Activated T-helper 1 cell treated with anti-CD3 and anti-CD28 coated beads, Interleukin-2, amount 50 U/mL, for 16 hours (primary cell): ENCODE data around the gene FBXO36.
"Not testable (repeated sequence)": the region's sequence is repeated elsewhere in the genome, so short reads cannot be mapped to it uniquely, and the experiment has no call there.

ENCODE experiments used
- DNase-seq, 2 donors: peaks; one replicate each; pipeline ENCODE4 v3.0.0-alpha.2; 2020; ENCODE audit warnings: low read depth in 1 of 2, low spot score in 1 of 2

FBXO36 gene

GRCh38 chr2:229910832-229911412 lies 11.4 kb upstream of the FBXO36 start:
- DNase-seq, result no peak

GRCh38 chr2:229914171-229914570 lies 8.1 kb upstream of the FBXO36 start:
- DNase-seq, result no peak

- DNase-seq, result no peak
Measured at GRCh38 chr2:229917793-229918192, 4.5 kb upstream of the FBXO36 start.

- peak in 1 of 2 donors; percentile 8 for DNase-seq
Measured at GRCh38 chr2:229920011-229920641, 2.2 kb upstream of the FBXO36 start.

- DNase-seq, result peak; percentile 35 to 56
Measured at GRCh38 chr2:229921101-229921891, 1.0 kb upstream of the FBXO36 start.

GRCh38 chr2:229921892-229922448 lies 333 bp upstream of the FBXO36 start, which contains the start of gene TRIP12:
Gene TRIP12, minus strand, starts transcription at chr2:229922009. Its CDS starts 41,930 bp downstream, at chr2:229880079.
- peak; percentile 77 for DNase-seq

- DNase-seq, result not testable (repeated sequence)
Measured at GRCh38 chr2:229924541-229924940, 2.2 kb downstream of the FBXO36 start.

- no peak for DNase-seq
Measured at GRCh38 chr2:229925201-229925600, 2.9 kb downstream of the FBXO36 start.

GRCh38 chr2:229927817-229928321 lies 5.6 kb downstream of the FBXO36 start:
- no peak for DNase-seq

GRCh38 chr2:229930656-229931055 lies 8.4 kb downstream of the FBXO36 start:
- no peak for DNase-seq

- no peak for DNase-seq
Measured at GRCh38 chr2:229931241-229931640, 8.9 kb downstream of the FBXO36 start.

GRCh38 chr2:229937537-229937936 lies 15.2 kb downstream of the FBXO36 start:
- no peak for DNase-seq

- no peak for DNase-seq
Measured at GRCh38 chr2:229942671-229943070, 20.4 kb downstream of the FBXO36 start.

- DNase-seq, result no peak
Measured at GRCh38 chr2:229943171-229943570, 20.9 kb downstream of the FBXO36 start.

GRCh38 chr2:229943770-229944449 lies 21.6 kb downstream of the FBXO36 start:
- DNase-seq, result no peak

GRCh38 chr2:229945975-229946374 lies 23.7 kb downstream of the FBXO36 start:
- no peak for DNase-seq

- no peak for DNase-seq
Measured at GRCh38 chr2:229947544-229947943, 25.2 kb downstream of the FBXO36 start.

- DNase-seq, result no peak
Measured at GRCh38 chr2:229952256-229952835, 30.0 kb downstream of the FBXO36 start.

GRCh38 chr2:229955663-229956062 lies 33.4 kb downstream of the FBXO36 start:
- DNase-seq, result no peak

GRCh38 chr2:229956491-229956890 lies 34.2 kb downstream of the FBXO36 start:
- no peak for DNase-seq

- DNase-seq, result not testable (repeated sequence)
Measured at GRCh38 chr2:229963596-229963995, 41.3 kb downstream of the FBXO36 start.
